Measurements from ENCODE around the gene HEXB.

HEXB gene

DNA sequence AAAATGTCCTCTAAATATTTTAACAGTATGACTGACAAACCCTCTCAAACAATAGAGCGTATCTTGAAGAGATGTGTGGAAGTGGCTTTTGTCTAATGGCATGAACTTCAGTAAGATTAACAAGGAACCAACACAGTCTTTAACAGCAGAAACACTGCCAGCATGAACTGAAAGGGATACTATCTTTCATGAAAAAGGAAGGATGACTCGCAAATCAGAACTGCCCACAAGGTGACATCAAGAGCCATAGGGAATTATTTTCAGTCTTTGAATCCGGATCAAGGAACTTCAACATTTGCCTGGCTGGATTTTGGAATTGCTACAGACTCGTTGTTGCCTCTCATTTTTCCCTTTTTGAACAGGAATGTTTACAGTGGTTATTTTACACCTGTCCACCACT lies 5.1 kb upstream of the HEXB start:
- DNase-seq (ENCODE audit: low spot score): no peak
- Histone ChIP-seq H3K4me3 (no peak overlapping the region), H3K27ac (no peak overlapping the region)
- TF ChIP-seq, protein P1, sequence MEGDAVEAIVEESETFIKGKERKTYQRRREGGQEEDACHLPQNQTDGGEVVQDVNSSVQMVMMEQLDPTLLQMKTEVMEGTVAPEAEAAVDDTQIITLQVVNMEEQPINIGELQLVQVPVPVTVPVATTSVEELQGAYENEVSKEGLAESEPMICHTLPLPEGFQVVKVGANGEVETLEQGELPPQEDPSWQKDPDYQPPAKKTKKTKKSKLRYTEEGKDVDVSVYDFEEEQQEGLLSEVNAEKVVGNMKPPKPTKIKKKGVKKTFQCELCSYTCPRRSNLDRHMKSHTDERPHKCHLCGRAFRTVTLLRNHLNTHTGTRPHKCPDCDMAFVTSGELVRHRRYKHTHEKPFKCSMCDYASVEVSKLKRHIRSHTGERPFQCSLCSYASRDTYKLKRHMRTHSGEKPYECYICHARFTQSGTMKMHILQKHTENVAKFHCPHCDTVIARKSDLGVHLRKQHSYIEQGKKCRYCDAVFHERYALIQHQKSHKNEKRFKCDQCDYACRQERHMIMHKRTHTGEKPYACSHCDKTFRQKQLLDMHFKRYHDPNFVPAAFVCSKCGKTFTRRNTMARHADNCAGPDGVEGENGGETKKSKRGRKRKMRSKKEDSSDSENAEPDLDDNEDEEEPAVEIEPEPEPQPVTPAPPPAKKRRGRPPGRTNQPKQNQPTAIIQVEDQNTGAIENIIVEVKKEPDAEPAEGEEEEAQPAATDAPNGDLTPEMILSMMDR (IDR thresholded peaks at IDR 0.05): no peak

DNA sequence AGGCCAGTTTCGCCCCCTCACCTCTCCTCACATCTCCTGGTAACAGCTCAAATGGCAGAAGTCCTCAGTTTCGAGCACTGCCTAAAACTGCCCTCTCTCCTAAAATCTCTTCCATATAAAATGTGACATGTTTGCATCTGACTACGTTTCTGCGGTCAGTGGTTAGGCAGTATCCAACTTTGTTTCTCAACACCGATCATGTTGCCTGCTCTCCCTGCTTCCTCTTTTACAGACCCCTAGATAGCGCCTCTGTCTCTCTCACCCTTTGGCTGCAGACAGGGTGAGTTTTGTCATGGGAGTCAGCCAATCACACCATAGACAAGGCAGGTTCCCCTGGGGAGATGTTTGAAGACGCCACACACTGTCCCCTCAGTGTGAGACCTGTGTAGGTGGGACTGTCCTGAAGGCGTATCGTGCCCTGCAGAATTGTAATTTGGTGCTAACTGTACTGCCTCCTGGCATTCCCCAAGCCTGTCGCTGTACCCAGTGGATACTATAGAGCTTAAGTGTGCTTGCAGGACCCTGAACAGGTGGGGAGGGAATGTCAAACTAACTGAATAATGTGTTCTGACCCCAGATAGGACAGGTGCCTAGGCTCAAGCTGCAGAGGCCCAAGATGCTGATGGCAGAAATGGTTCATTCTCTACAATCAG lies 1.1 kb downstream of the HEXB start:
- TF ChIP-seq, protein P1 (IDR thresholded peaks at IDR 0.05): no peak
- no peak for DNase-seq (ENCODE audit: low spot score)
- peak overlapping the region; percentile 73 to 93 for H3K27ac ChIP-seq
- H3K4me3 ChIP-seq: peak overlapping the region; percentile 94

DNA sequence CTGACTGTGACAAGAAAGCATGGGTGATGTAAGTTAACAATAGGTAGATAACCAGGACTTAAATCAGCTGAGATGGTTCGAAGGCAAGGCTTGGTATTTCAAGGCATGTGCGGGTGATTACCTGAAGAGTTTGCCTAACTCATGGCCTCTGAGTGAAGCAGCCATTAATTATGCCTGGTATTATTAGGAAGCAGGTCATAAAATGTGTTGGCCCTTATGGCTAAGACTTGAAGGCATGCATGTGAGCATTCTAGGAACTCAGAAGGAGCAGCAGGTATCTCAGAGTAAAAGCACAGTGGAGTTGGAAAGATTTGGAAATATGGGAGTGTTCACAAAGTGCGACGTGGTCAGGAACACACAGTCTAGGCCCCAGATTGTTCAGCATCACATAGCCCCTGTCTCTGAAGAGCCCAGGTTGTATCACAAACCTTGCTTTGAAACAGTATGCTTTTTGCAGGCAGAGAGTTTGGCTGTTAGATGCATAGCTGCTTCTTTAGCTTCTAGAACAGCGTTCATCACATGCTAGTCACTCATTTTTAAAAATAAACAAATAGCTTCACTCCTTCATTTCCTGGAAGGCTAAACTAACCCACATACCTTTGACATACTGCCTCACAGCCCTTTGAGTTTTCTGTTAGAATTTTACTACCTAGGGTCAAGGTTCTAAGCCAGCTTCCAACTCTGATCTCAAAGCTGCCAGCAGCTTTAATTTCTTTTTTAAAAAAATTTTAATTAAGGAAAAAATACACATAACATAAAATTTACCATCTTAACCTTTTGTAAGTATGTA lies 2.1 kb downstream of the HEXB start:
- H3K4me3 ChIP-seq: peak overlapping the region; percentile 94
- no peak overlapping the region for H3K27ac ChIP-seq

DNA sequence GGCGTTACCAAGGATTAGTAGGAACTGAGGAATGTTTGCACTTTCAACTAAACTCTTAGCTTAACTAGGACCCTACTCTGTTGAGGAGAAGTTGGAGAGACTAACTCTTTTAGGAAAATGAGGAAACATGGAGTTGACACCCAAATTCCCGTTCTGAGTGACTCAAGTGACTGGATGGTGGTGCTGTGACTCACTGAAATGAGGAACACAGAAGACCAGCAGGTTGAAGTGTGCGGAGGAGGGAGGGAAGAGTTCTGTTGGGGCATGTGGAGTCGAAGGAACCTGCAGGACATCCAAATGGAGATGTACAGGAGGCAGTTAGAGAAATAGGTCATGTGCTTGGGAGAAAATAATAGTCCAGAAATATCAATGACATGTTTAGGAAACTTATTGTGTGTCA lies 8.2 kb downstream of the HEXB start:
- no peak for DNase-seq (ENCODE audit: low spot score)
- H3K27ac ChIP-seq: no peak overlapping the region
- no peak overlapping the region for H3K4me3 ChIP-seq
- TF ChIP-seq, protein P1 (IDR thresholded peaks at IDR 0.05): no peak

More for the DNA sequence above, 2.1 kb downstream of the HEXB start:
- TF ChIP-seq, protein P1 (IDR thresholded peaks at IDR 0.05): no peak
- DNase-seq (ENCODE audit: low spot score): no peak

DNA sequence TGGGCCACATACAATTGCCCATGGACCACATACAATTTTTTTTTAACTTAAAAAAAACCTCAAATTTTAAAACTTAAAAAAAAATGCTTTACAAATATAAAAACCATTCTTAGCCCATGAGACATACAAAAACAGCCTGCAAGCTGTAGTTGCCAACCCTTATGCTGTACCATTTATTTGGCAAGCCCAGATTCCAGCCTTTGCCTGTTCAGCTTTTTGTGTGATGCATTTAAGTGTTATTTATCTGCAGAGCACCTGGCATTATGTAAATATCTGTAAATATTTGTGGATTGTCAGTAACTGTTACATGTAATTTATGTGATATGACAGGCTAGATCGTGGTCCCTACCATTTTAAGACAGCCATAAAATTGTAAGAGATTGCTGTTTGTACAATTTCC lies 32.6 kb downstream of the HEXB start:
- TF ChIP-seq, protein P1 (IDR thresholded peaks at IDR 0.05): no peak
- Histone ChIP-seq H3K27ac (no peak overlapping the region), H3K4me3 (no peak overlapping the region)
- no peak for DNase-seq (ENCODE audit: low spot score)

DNA sequence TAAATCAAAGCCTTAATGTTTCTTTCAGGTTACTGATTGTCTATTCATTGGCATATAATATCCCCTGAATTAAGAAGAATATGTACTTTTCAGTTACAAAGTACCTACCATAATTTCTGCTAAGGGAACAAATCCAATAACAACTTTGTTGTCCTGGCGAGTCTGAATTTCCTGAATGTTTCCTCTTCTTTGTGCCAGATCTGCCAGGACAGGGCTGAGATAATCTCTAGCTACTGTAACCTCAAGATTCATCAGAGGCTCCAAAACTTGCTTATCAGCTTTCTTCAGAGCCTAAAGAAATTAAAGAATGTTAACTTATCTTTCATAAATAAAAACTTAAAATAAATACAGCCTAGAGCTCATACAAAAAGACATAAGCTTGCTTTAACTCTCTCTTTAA lies 37.2 kb downstream of the HEXB start:
- no peak for DNase-seq (ENCODE audit: low spot score)
- TF ChIP-seq, protein P1 (IDR thresholded peaks at IDR 0.05): no peak
- Histone ChIP-seq H3K27ac (no peak overlapping the region), H3K4me3 (no peak overlapping the region)

DNA sequence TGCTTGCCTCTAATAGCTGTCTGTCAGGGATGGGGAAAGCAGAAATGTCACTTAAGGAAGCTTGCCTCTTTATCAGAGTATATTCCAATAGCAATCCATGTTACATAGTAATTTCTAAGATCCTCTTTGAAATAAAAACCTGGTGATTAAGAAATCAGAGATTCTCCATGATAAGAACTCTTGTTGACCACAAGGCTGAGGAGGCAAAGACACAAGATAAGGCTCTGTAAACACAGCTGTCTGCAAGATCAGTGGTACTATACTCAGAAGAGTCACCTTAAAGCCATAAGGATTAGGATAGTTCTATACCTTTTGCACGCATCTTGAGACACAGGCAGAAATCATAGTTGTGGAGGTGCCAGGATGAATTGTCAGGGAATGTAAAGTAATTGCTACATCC lies 40.3 kb downstream of the HEXB start:
- TF ChIP-seq, protein P1 (IDR thresholded peaks at IDR 0.05): no peak
- no peak overlapping the region for H3K27ac ChIP-seq
- H3K4me3 ChIP-seq: no peak overlapping the region
- no peak for DNase-seq (ENCODE audit: low spot score)
